GM18519 (cell line): ENCODE results near the gene FEZ2.

Experiments used
- ATAC-seq: cut with Tn5 transposase; IDR thresholded peaks from one replicate; pipeline ENCODE4 v1.9.1; 2021; ENCODE audit warnings: mild to moderate bottlenecking, moderate library complexity; ENCODE audit not compliant: unreplicated experiment, low FRiP score

FEZ2 gene

GRCh38 chr2:36587556-36587955, 10.4 kb downstream of the FEZ2 start:
- no peak for ATAC-seq

GRCh38 chr2:36587101-36587500, 10.9 kb downstream of the FEZ2 start:
- no peak for ATAC-seq

- ATAC-seq, result no peak
Observed at GRCh38 chr2:36586672-36587071, 11.3 kb downstream of the FEZ2 start.

GRCh38 chr2:36584148-36584794, 13.7 kb downstream of the FEZ2 start:
- no peak for ATAC-seq

- ATAC-seq, result no peak
Observed at GRCh38 chr2:36582951-36583350, 15.0 kb downstream of the FEZ2 start.

GRCh38 chr2:36582538-36582937, 15.4 kb downstream of the FEZ2 start:
- ATAC-seq, result no peak

- no peak for ATAC-seq
Observed at GRCh38 chr2:36579297-36579664, 18.7 kb downstream of the FEZ2 start.

GRCh38 chr2:36578343-36579296, 19.3 kb downstream of the FEZ2 start:
- no peak for ATAC-seq

- ATAC-seq, result no peak
Observed at GRCh38 chr2:36577884-36578283, 20.1 kb downstream of the FEZ2 start.

GRCh38 chr2:36574560-36574959, 23.4 kb downstream of the FEZ2 start:
- ATAC-seq, result no peak

GRCh38 chr2:36573165-36573564, 24.8 kb downstream of the FEZ2 start:
- ATAC-seq, result no peak

GRCh38 chr2:36572719-36573059, 25.3 kb downstream of the FEZ2 start:
- ATAC-seq, result no peak

GRCh38 chr2:36572054-36572718, 25.8 kb downstream of the FEZ2 start:
- ATAC-seq, result no peak

- no peak for ATAC-seq
Observed at GRCh38 chr2:36570416-36570815, 27.6 kb downstream of the FEZ2 start.

- no peak for ATAC-seq
Observed at GRCh38 chr2:36569267-36569856, 28.6 kb downstream of the FEZ2 start.

GRCh38 chr2:36568516-36569246, 29.3 kb downstream of the FEZ2 start:
- no peak for ATAC-seq

GRCh38 chr2:36567711-36568408, 30.1 kb downstream of the FEZ2 start:
- no peak for ATAC-seq

GRCh38 chr2:36566887-36567286, 31.1 kb downstream of the FEZ2 start:
- ATAC-seq, result no peak

- no peak for ATAC-seq
Observed at GRCh38 chr2:36565712-36566111, 32.3 kb downstream of the FEZ2 start.
